ENCODE data around the gene KIT. TPM values are rescaled to one million over a fixed set of nuclear protein-coding genes. Genes with fewer than 3 reads are reported as not detected.
A peak's percentile ranks its signal among the peaks of the same experiment; 100 is the strongest.

The KIT gene
- total and polyA plus RNA-seq, 2 donors (not counting 1 experiment from before 2014, with no cell fraction given): 0.50 to 19.9 TPM

GRCh38 chr4:54745031-54745770, 87.4 kb downstream of the KIT start:
- no peaks in the 10 kb centered on the region for H3K79me2 ChIP-seq (ENCODE audit: control insufficient read depth, insufficient read depth, low read length)
- no peak overlapping the region for H2AFZ ChIP-seq (ENCODE audit: low read length)
- H3K27me3 ChIP-seq (ENCODE audit: control insufficient read depth, insufficient read depth, low read length): no peaks in the 10 kb centered on the region
- no peaks in the 10 kb centered on the region for H4K20me1 ChIP-seq (ENCODE audit: control insufficient read depth, extremely low read depth, insufficient read depth, low read length)
- no peaks in the 10 kb centered on the region for H3K36me3 ChIP-seq (ENCODE audit: control insufficient read depth, insufficient read depth, low read length)
- no peaks in the 10 kb centered on the region for H3K4me1 ChIP-seq (ENCODE audit: control insufficient read depth, extremely low read depth, insufficient read depth, low read length)
- H3K4me3 ChIP-seq (replicated peaks in 1 of 4; ENCODE audit: control extremely low read depth in 1 of 4, insufficient read depth in 1 of 4, low read depth in 3 of 4, low read length in 4 of 4): no peak overlapping the region
- TF ChIP-seq, protein P1, sequence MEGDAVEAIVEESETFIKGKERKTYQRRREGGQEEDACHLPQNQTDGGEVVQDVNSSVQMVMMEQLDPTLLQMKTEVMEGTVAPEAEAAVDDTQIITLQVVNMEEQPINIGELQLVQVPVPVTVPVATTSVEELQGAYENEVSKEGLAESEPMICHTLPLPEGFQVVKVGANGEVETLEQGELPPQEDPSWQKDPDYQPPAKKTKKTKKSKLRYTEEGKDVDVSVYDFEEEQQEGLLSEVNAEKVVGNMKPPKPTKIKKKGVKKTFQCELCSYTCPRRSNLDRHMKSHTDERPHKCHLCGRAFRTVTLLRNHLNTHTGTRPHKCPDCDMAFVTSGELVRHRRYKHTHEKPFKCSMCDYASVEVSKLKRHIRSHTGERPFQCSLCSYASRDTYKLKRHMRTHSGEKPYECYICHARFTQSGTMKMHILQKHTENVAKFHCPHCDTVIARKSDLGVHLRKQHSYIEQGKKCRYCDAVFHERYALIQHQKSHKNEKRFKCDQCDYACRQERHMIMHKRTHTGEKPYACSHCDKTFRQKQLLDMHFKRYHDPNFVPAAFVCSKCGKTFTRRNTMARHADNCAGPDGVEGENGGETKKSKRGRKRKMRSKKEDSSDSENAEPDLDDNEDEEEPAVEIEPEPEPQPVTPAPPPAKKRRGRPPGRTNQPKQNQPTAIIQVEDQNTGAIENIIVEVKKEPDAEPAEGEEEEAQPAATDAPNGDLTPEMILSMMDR (conservative IDR thresholded peaks at IDR 0.05 in 1 of 2, IDR thresholded peaks at IDR 0.05 in 1 of 2; ENCODE audit: low read depth in 1 of 2, low read length in 2 of 2): no peak
- TF ChIP-seq EZH2 (IDR thresholded peaks at IDR 0.05; ENCODE audit: low read length, missing control alignments): no peak
- H3K4me2 ChIP-seq (ENCODE audit: extremely low read depth, insufficient read depth, low read length): no peak overlapping the region
- DNase-seq (ENCODE audit: low read depth in 2 of 2): no peak
- no peak overlapping the region for H3K9ac ChIP-seq (ENCODE audit: insufficient read depth, low read length)
- no peaks in the 10 kb centered on the region for H3K9me3 ChIP-seq (ENCODE audit: control insufficient read depth, insufficient read depth, low read depth, low read length)
- H3K27ac ChIP-seq (ENCODE audit: insufficient read depth, low read length): no peak overlapping the region

DNA sequence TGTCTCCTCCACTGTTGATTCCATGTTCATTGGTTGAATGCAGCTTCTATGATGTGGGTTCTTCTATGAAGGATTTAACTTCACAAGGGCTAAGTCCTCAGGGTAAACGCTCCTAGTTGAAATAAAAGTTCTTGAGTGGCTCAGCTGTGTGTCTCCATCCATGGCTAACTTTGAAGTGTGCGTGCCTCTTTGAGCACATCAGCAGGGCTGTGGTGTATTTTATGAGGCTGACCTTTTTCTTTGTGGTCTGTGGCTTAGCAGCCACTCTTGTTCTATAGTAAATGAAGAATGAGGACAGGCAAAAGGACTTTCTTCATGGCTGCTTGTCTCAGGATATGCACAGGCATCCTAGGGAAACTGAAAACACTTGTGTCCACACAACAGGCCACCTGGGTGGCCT, 88.5 kb downstream of the KIT start:
- DNase-seq (ENCODE audit: low read depth in 2 of 2): peak in 1 of 2 donors; percentile 17
- Histone ChIP-seq H3K4me1 (ENCODE audit: control insufficient read depth, extremely low read depth, insufficient read depth, low read length) (no peaks in the 10 kb centered on the region), H3K79me2 (ENCODE audit: control insufficient read depth, insufficient read depth, low read length) (no peaks in the 10 kb centered on the region), H3K27ac (ENCODE audit: insufficient read depth, low read length) (no peak overlapping the region), H2AFZ (ENCODE audit: low read length) (no peak overlapping the region), H3K36me3 (ENCODE audit: control insufficient read depth, insufficient read depth, low read length) (no peaks in the 10 kb centered on the region), H3K9ac (ENCODE audit: insufficient read depth, low read length) (no peak overlapping the region), H3K4me2 (ENCODE audit: extremely low read depth, insufficient read depth, low read length) (no peak overlapping the region), H3K4me3 (replicated peaks in 1 of 4; ENCODE audit: control extremely low read depth in 1 of 4, insufficient read depth in 1 of 4, low read depth in 3 of 4, low read length in 4 of 4) (no peak overlapping the region), H3K9me3 (ENCODE audit: control insufficient read depth, insufficient read depth, low read depth, low read length) (no peaks in the 10 kb centered on the region), H4K20me1 (ENCODE audit: control insufficient read depth, extremely low read depth, insufficient read depth, low read length) (no peaks in the 10 kb centered on the region), H3K27me3 (ENCODE audit: control insufficient read depth, insufficient read depth, low read length) (no peaks in the 10 kb centered on the region)
- no peak for TF ChIP-seq EZH2 (IDR thresholded peaks at IDR 0.05; ENCODE audit: low read length, missing control alignments)
- TF ChIP-seq, protein P1 (conservative IDR thresholded peaks at IDR 0.05 in 1 of 2, IDR thresholded peaks at IDR 0.05 in 1 of 2; ENCODE audit: low read depth in 1 of 2, low read length in 2 of 2): no peak

DNA sequence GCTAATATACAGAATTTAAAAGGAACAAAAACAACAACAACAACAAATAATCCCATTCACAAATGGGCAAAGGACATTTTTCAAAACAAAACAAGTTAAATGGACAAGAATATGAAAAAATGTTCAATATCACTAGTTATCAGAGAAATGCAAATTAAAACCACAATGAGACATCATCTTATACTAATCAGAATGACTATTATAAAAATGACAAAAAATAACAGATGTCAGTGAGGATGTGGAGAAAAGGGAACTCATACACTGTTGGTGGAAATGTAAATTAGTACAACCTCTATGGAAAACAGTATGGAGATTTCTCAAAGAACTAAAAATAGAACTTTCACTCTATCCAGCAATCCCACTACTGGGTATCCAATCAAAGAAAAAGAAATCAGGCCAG, 92.6 kb downstream of the KIT start:
- H3K27ac ChIP-seq (ENCODE audit: insufficient read depth, low read length): no peak overlapping the region
- H3K27me3 ChIP-seq (ENCODE audit: control insufficient read depth, insufficient read depth, low read length): no peaks in the 10 kb centered on the region
- H3K4me3 ChIP-seq (replicated peaks in 1 of 4; ENCODE audit: control extremely low read depth in 1 of 4, insufficient read depth in 1 of 4, low read depth in 3 of 4, low read length in 4 of 4): no peak overlapping the region
- no peak for DNase-seq (ENCODE audit: low read depth in 2 of 2)
- H3K9ac ChIP-seq (ENCODE audit: insufficient read depth, low read length): no peak overlapping the region
- H3K4me2 ChIP-seq (ENCODE audit: extremely low read depth, insufficient read depth, low read length): no peak overlapping the region
- no peaks in the 10 kb centered on the region for H3K79me2 ChIP-seq (ENCODE audit: control insufficient read depth, insufficient read depth, low read length)
- no peaks in the 10 kb centered on the region for H3K36me3 ChIP-seq (ENCODE audit: control insufficient read depth, insufficient read depth, low read length)
- no peaks in the 10 kb centered on the region for H3K4me1 ChIP-seq (ENCODE audit: control insufficient read depth, extremely low read depth, insufficient read depth, low read length)
- no peak overlapping the region for H2AFZ ChIP-seq (ENCODE audit: low read length)
- TF ChIP-seq, protein P1 (conservative IDR thresholded peaks at IDR 0.05 in 1 of 2, IDR thresholded peaks at IDR 0.05 in 1 of 2; ENCODE audit: low read depth in 1 of 2, low read length in 2 of 2): no peak
- no peak for TF ChIP-seq EZH2 (IDR thresholded peaks at IDR 0.05; ENCODE audit: low read length, missing control alignments)
- H4K20me1 ChIP-seq (ENCODE audit: control insufficient read depth, extremely low read depth, insufficient read depth, low read length): no peaks in the 10 kb centered on the region
- H3K9me3 ChIP-seq (ENCODE audit: control insufficient read depth, insufficient read depth, low read depth, low read length): no peaks in the 10 kb centered on the region
